HG03520 (cell line): ENCODE results near the gene HM13.
"Not testable (repeated sequence)": the region's sequence is repeated elsewhere in the genome, so short reads cannot be mapped to it uniquely, and the experiment has no call there.

Experiments used
- ATAC-seq: cut with Tn5 transposase; IDR thresholded peaks from one replicate; pipeline ENCODE4 v1.9.1; 2021; ENCODE audit warnings: mild to moderate bottlenecking, moderate library complexity; ENCODE audit not compliant: unreplicated experiment

The HM13 gene

GRCh38 chr20:31565699-31566318 is 51.6 kb downstream of the HM13 start:
- ATAC-seq, result no peak

- ATAC-seq, result no peak
Observed at GRCh38 chr20:31566319-31566657, 52.0 kb downstream of the HM13 start.

- no peak for ATAC-seq
Observed at GRCh38 chr20:31566658-31567379, 52.6 kb downstream of the HM13 start.

GRCh38 chr20:31567380-31567720 is 53.1 kb downstream of the HM13 start:
- no peak for ATAC-seq

GRCh38 chr20:31568041-31568731 is 53.9 kb downstream of the HM13 start:
- no peak for ATAC-seq

GRCh38 chr20:31568773-31569162 is 54.5 kb downstream of the HM13 start:
- ATAC-seq, result no peak

GRCh38 chr20:31569163-31570020 is 55.1 kb downstream of the HM13 start:
- no peak for ATAC-seq

GRCh38 chr20:31570021-31570463 is 55.8 kb downstream of the HM13 start:
- no peak for ATAC-seq

- no peak for ATAC-seq
Observed at GRCh38 chr20:31570735-31571617, 56.7 kb downstream of the HM13 start.

- ATAC-seq, result no peak
Observed at GRCh38 chr20:31572042-31572700, 57.9 kb downstream of the HM13 start.

GRCh38 chr20:31572701-31573554 is 58.7 kb downstream of the HM13 start:
- ATAC-seq, result peak; percentile 82

GRCh38 chr20:31573555-31574321 is 59.5 kb downstream of the HM13 start:
- ATAC-seq, result no peak

GRCh38 chr20:31574986-31575385 is 60.7 kb downstream of the HM13 start:
- ATAC-seq, result not testable (repeated sequence)

- no peak for ATAC-seq
Observed at GRCh38 chr20:31576751-31577150, 62.5 kb downstream of the HM13 start.

- ATAC-seq, result no peak
Observed at GRCh38 chr20:31577194-31577593, 63.0 kb downstream of the HM13 start.

GRCh38 chr20:31578448-31579138 is 64.4 kb downstream of the HM13 start:
- no peak for ATAC-seq

- ATAC-seq, result no peak
Observed at GRCh38 chr20:31579245-31579644, 65.0 kb downstream of the HM13 start.
